OCI-LY7 (cell line): ENCODE data around the gene CENPV. TPM values are rescaled to one million over a fixed set of nuclear protein-coding genes. Genes with fewer than 3 reads are reported as not detected.

ENCODE experiments used
- BruUV-seq: library from RNA; stranded (reverse); fragments of 400-500 nt; replicated peaks from 2 replicates; lab custom pipeline; 2021; lab: Mats Ljungman, UMichigan
- CTCF ChIA-PET: fragments of 300-600 bp; sonication (Branson Sonifier 250); formaldehyde crosslinking; loops from one replicate; lab custom pipeline; 2022; ENCODE audit warnings: antibody characterized with exemption; ENCODE audit not compliant: unreplicated experiment; lab: Charles Lee
- POLR2A ChIA-PET: fragments of 300-600 bp; sonication (Branson Sonifier 250); formaldehyde crosslinking; loops from one replicate; lab custom pipeline; 2022; ENCODE audit warnings: antibody characterized with exemption; lab: Charles Lee
- DNase-seq: peaks from one replicate; pipeline ENCODE4 v3.0.0-alpha.2; 2015; ENCODE audit warnings: low spot score
- H2AFZ ChIP-seq: fragments of 200-600 bp; sonication (generic), shearing (Covaris generic); 2 replicates; pipeline ENCODE4 v1.6.1; 2014; ENCODE audit warnings: mild to moderate bottlenecking, antibody characterized with exemption, low read length, moderate library complexity
- H3K27ac ChIP-seq: fragments of 200-600 bp; sonication (generic); 2 replicates; pipeline ENCODE4 v1.5.1; 2014; ENCODE audit warnings: mixed run types, low read depth, mild to moderate bottlenecking, moderate library complexity, low read length, inconsistent platforms; ENCODE audit not compliant: poor library complexity, severe bottlenecking
- H3K36me3 ChIP-seq: fragments of 200-600 bp; sonication (generic); 2 replicates; pipeline ENCODE4 v1.6.1; 2014; ENCODE audit warnings: mild to moderate bottlenecking, antibody characterized with exemption, low read length, moderate library complexity, mixed read lengths; ENCODE audit not compliant: insufficient read depth
- H3K4me1 ChIP-seq: fragments of 200-600 bp; sonication (generic); 2 replicates; pipeline ENCODE4 v1.5.1; 2014; ENCODE audit warnings: mild to moderate bottlenecking, low read length; ENCODE audit not compliant: insufficient read depth, poor library complexity, severe bottlenecking
- H3K4me2 ChIP-seq: fragments of 200-600 bp; sonication (generic); 2 replicates; pipeline ENCODE4 v1.6.1; 2014; ENCODE audit warnings: mild to moderate bottlenecking, low read length
- H3K4me3 ChIP-seq: fragments of 200-600 bp; sonication (generic); 2 replicates; pipeline ENCODE4 v1.5.1; 2014; ENCODE audit warnings: mild to moderate bottlenecking, low read depth, low read length; ENCODE audit not compliant: poor library complexity, severe bottlenecking
- H3K79me2 ChIP-seq: fragments of 200-600 bp; sonication (generic); 2 replicates; pipeline ENCODE4 v1.6.1; 2016; ENCODE audit warnings: low read depth, mild to moderate bottlenecking, low read length, moderate library complexity, mixed read lengths; ENCODE audit not compliant: insufficient read depth
- H3K9me2 ChIP-seq: fragments of 200-600 bp; sonication (generic); 2 replicates; pipeline ENCODE4 v1.6.1; 2016; ENCODE audit warnings: mild to moderate bottlenecking, low read length, mixed read lengths; ENCODE audit not compliant: insufficient read depth
- H3K9me3 ChIP-seq: fragments of 200-600 bp; sonication (generic); 2 replicates; pipeline ENCODE4 v1.6.1; 2014; ENCODE audit warnings: mild to moderate bottlenecking, mixed run types, low read length, mixed read lengths
- H4K20me1 ChIP-seq: fragments of 200-600 bp; sonication (generic); 2 replicates; pipeline ENCODE4 v1.6.1; 2014; ENCODE audit warnings: mild to moderate bottlenecking, antibody characterized with exemption, low read length, moderate library complexity, mixed read lengths; ENCODE audit not compliant: insufficient read depth
- CTCF ChIP-seq: fragments of 200-600 bp; sonication (generic); conservative IDR thresholded peaks from 2 replicates; pipeline ENCODE4 v1.5.1; 2014; ENCODE audit warnings: mild to moderate bottlenecking, antibody characterized with exemption, low read length, moderate library complexity, mixed read lengths
- EZH2phosphoT487 ChIP-seq: fragments of 200-600 bp; sonication (generic); IDR thresholded peaks from 2 replicates; pipeline ENCODE4 v1.6.1; 2018; ENCODE audit warnings: low read depth, borderline replicate concordance, mild to moderate bottlenecking, mixed run types, antibody characterized with exemption, low read length, moderate library complexity, mixed read lengths
- intact Hi-C: fragments of 100-400 bp; cut with micrococcal nuclease; formaldehyde crosslinking; loops from one replicate; pipeline ENCODE4 v1.10.0; 2022; ENCODE audit not compliant: unreplicated experiment
- total RNA-seq, 2 experiments: library from RNA; depleted of rRNA in 1 of 2; stranded (reverse); fragments of >200 nt in 1 of 2; shearing (Covaris generic) in 1 of 2; gene quantifications; 2 replicates each; pipeline ENCODE4 v1.2.3, GENCODE V29; 2014 to 2022

Gene CENPV
- total RNA-seq, 2 experiments from 2014 or later: 77.3 to 78.8 TPM

DNA sequence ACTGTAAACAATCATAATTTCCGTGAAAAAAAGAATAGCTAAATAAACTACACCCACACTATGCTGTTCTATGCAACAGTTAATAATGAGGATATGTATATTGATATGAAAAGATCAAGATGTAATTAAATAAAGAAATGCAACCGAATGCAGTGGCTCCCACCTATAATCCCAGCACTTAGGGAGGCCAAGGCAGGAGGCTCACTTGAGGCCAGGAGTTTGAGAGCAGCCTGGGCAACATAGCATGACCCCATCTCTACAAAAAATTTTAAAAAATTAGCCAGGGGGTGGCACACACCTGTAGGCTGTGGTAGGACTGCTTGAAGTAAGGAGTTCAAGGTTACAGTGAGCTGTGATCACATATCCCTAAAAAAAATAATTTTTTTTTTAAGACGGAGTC is 14.9 kb downstream of the CENPV start:
- Histone ChIP-seq H2AFZ (no peak overlapping the region), H3K4me2 (no peak overlapping the region), H3K4me1 (peaks cover 6% of the 10 kb centered on the region), H3K4me3 (no peak overlapping the region), H3K36me3 (peaks cover 25% of the 10 kb centered on the region), H3K79me2 (no peaks in the 10 kb centered on the region), H3K27ac (no peak overlapping the region), H4K20me1 (no peaks in the 10 kb centered on the region), H3K9me2 (no peaks in the 10 kb centered on the region), H3K9me3 (no peaks in the 10 kb centered on the region)
- no peak for DNase-seq
- ChIA-PET CTCF (no interaction called here), POLR2A (interaction anchor here (0.6 kb wide), 2 partner anchors 13 to 204 kb away, joined by 3 to 4 read pairs; no protein-coding TSS in a partner anchor)
- TF ChIP-seq CTCF (no peak), EZH2phosphoT487 (no peak)
- intact Hi-C loops: no loop called here
- BruUV-seq: no TSS peak

DNA sequence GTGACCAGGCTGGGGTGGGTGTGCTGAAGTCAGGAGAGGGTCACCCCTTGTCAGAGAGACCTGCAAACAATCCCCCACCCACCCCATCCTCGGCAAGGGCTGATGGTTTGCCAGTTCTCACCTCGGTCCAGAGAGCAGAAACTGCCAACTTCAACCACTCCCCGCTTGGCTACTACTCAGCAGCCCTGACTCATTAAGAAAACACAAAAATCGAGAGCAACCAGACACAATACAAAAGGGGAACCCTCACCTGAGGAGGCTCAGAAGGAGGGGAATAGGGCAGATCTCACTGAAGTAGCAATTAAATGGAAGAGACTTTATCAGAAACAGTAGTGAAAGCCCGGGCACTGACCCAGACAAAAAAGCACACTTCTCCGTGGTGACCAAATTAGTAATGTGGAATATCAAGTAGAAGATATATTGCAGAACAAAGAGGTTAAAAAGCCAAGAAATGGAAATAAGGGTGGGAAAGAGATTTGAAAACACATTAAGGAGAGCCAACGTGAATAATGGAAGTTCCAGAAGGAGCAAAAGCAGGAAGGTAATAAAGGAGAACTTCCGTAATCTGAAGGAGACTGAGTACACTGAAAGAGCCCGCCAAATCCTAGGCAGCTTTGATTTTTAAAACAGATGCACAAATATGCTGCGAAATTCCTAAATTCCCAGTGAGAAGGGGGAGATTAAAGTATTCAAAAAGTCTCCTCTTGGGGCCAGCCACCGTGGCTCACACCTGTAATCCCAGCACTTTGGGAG is 23.6 kb downstream of the CENPV start:
- Histone ChIP-seq H3K4me1 (no peaks in the 10 kb centered on the region), H3K79me2 (no peaks in the 10 kb centered on the region), H3K36me3 (peaks cover 18% of the 10 kb centered on the region; the same call in 1 of the 2 replicates), H3K9me2 (no peaks in the 10 kb centered on the region), H2AFZ (no peak overlapping the region), H4K20me1 (no peaks in the 10 kb centered on the region), H3K4me2 (no peak overlapping the region), H3K4me3 (no peak overlapping the region), H3K9me3 (no peaks in the 10 kb centered on the region), H3K27ac (no peak overlapping the region)
- BruUV-seq: no TSS peak
- intact Hi-C loops: no loop called here
- ChIA-PET CTCF (no interaction called here), POLR2A (interaction anchor here (0.7 kb wide), 1 partner anchor 179 kb away, joined by 5 read pairs; no protein-coding TSS in a partner anchor)
- TF ChIP-seq CTCF (no peak), EZH2phosphoT487 (no peak)
- no peak for DNase-seq

DNA sequence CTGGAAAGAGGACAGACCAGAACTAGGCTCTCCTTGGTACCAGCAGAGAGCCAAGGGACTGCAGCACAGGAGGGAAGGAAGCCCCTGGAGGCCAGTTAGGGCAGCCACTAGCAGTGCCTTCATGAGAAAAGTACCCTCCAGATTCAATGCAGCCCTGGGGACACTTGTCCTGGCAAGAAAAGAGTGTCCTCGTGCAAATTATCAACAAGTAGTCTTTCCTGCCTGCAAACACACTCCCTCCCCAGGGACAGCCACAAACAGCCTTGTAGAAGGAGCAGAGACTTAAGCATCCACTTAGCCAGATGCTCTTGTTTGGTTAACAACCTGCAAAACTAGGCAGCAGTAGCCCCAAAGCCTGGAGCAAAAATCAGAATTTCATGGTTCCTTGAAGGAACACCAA is 24.3 kb downstream of the CENPV start:
- Histone ChIP-seq H3K27ac (no peak overlapping the region), H3K4me1 (no peaks in the 10 kb centered on the region), H3K4me2 (no peak overlapping the region), H2AFZ (no peak overlapping the region), H3K79me2 (no peaks in the 10 kb centered on the region), H3K9me3 (no peaks in the 10 kb centered on the region), H4K20me1 (no peaks in the 10 kb centered on the region), H3K9me2 (no peaks in the 10 kb centered on the region), H3K36me3 (peaks cover 18% of the 10 kb centered on the region; the same call in 1 of the 2 replicates), H3K4me3 (no peak overlapping the region)
- DNase-seq: no peak
- ChIA-PET POLR2A (no interaction called here), CTCF (no interaction called here)
- TF ChIP-seq CTCF: no peak
- TF ChIP-seq EZH2phosphoT487: no peak
- intact Hi-C loops: no loop called here
- BruUV-seq: no TSS peak
